Calu3 (cell line): Measurements from ENCODE around the gene SPPL2C. TPM values are rescaled to one million over a fixed set of nuclear protein-coding genes. Genes with fewer than 3 reads are reported as not detected.

ENCODE experiments used
- BruUV-seq: library from RNA; stranded (reverse); fragments of 400-500 nt; replicated peaks from 2 replicates; lab custom pipeline; 2021; lab: Mats Ljungman, UMichigan
- CTCF ChIA-PET: fragments of 300-600 bp; sonication (Branson Sonifier 250); formaldehyde crosslinking; loops from one replicate; lab custom pipeline; 2022; ENCODE audit warnings: antibody characterized with exemption; lab: Charles Lee
- DNase-seq: peaks from one replicate; pipeline ENCODE4 v3.0.0; 2022
- H3K27ac Mint-ChIP-seq: one replicate; pipeline ENCODE4 v1.8.0; 2022; ENCODE audit warnings: mixed read lengths; ENCODE audit not compliant: unreplicated experiment
- H3K27me3 Mint-ChIP-seq: one replicate; pipeline ENCODE4 v1.8.0; 2022; ENCODE audit warnings: mixed read lengths; ENCODE audit not compliant: unreplicated experiment
- H3K36me3 Mint-ChIP-seq: one replicate; pipeline ENCODE4 v1.8.0; 2022; ENCODE audit warnings: mild to moderate bottlenecking, moderate library complexity, mixed read lengths; ENCODE audit not compliant: insufficient read depth, unreplicated experiment
- H3K4me1 Mint-ChIP-seq: one replicate; pipeline ENCODE4 v1.8.0; 2022; ENCODE audit warnings: mild to moderate bottlenecking, low read depth, mixed read lengths; ENCODE audit not compliant: unreplicated experiment
- H3K4me3 Mint-ChIP-seq: one replicate; pipeline ENCODE4 v1.8.0; 2022; ENCODE audit warnings: mild to moderate bottlenecking, low read depth, moderate library complexity, mixed read lengths; ENCODE audit not compliant: unreplicated experiment
- H3K9me3 Mint-ChIP-seq: one replicate; pipeline ENCODE4 v1.8.0; 2022; ENCODE audit warnings: low read depth, mixed read lengths; ENCODE audit not compliant: unreplicated experiment
- CTCF ChIP-seq: fragments of 200-600 bp; IDR thresholded peaks from one replicate; pipeline ENCODE4 v1.8.0; 2022; ENCODE audit warnings: antibody characterized with exemption; ENCODE audit not compliant: unreplicated experiment
- intact Hi-C: fragments of 100-400 bp; cut with micrococcal nuclease; formaldehyde crosslinking; loops from one replicate; pipeline ENCODE4 v1.10.0; 2022; ENCODE audit not compliant: unreplicated experiment
- total RNA-seq: library from RNA; stranded (reverse); gene quantifications from 2 replicates; pipeline ENCODE4 v1.2.3, GENCODE V29; 2022

The SPPL2C gene
- total RNA-seq, 1 experiment from 2014 or later, result not detected

- peaks cover 3% of the 10 kb centered on the region for H3K9me3 Mint-ChIP-seq
- no peak for DNase-seq
- no peak overlapping the region for H3K27ac Mint-ChIP-seq
- no peak for TF ChIP-seq CTCF
- no TSS peak for BruUV-seq
- intact Hi-C loops, result no loop called here
- no peaks in the 10 kb centered on the region for H3K4me1 Mint-ChIP-seq
- H3K27me3 Mint-ChIP-seq, result peaks cover 95% of the 10 kb centered on the region
- no peak overlapping the region for H3K4me3 Mint-ChIP-seq
- H3K36me3 Mint-ChIP-seq, result no peaks in the 10 kb centered on the region
- CTCF ChIA-PET, result no interaction called here
Measured at GRCh38 chr17:45809499-45809898, 35.2 kb upstream of the SPPL2C start.

GRCh38 chr17:45812102-45812501 is 32.6 kb upstream of the SPPL2C start:
- DNase-seq, result no peak
- Mint-ChIP-seq H3K27me3 (peaks cover 95% of the 10 kb centered on the region), H3K4me1 (no peaks in the 10 kb centered on the region), H3K27ac (no peak overlapping the region), H3K4me3 (no peak overlapping the region), H3K36me3 (no peaks in the 10 kb centered on the region), H3K9me3 (peaks cover 3% of the 10 kb centered on the region)
- CTCF ChIA-PET, result interaction anchor here (0.9 to 1.2 kb wide), 2 partner anchors 28 to 172 kb away, joined by 4 to 6 read pairs; partner anchors contain the start of gene CRHR1
- no peak for TF ChIP-seq CTCF
- BruUV-seq, result no TSS peak
- intact Hi-C loops, result no loop called here

DNA sequence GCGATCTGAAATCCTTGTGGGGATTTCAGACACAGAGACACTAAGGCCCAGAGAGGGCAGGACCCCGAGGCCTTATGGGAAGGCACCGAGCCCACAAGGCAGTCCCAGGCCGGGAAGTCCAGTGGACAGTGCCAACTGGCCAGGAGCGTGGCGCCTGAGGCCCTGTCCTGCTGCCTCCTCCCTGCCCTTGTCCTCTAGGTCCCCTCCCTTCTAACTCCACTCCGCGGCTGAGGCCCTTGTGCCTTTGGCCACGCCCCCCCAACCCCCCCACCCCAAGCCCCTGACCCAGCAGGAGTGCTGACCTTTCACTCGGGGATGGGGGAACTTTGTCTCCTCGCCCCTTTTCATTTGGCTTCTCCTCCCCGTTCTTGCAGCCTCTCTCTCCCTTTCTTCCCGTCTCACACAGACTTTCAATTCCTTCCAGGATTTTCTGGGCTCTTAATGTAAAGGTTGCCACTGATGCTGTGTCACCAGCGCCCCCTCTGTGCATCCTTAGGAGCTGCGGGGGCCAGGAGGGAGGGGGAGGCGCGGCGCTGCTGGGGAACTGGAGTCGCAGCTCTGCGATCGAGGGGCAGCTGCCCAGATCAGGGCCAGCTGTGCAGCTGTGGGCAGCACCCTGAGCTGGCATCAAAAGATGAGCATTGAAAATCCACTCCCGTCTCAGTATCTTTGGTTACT is 31.5 kb upstream of the SPPL2C start:
- BruUV-seq, result no TSS peak
- H3K4me3 Mint-ChIP-seq, result no peak overlapping the region
- H3K27me3 Mint-ChIP-seq, result peaks cover 88% of the 10 kb centered on the region

More for the DNA sequence above, 31.5 kb upstream of the SPPL2C start:
- no peaks in the 10 kb centered on the region for H3K36me3 Mint-ChIP-seq
- peak; percentile 23 for TF ChIP-seq CTCF
- no peak for DNase-seq
- intact Hi-C loops, result no loop called here
- no peaks in the 10 kb centered on the region for H3K4me1 Mint-ChIP-seq
- peaks cover 3% of the 10 kb centered on the region for H3K9me3 Mint-ChIP-seq
- H3K27ac Mint-ChIP-seq, result no peak overlapping the region
- CTCF ChIA-PET, result interaction anchor here (0.9 to 1.3 kb wide), 2 partner anchors 29 to 173 kb away, joined by 4 to 6 read pairs (median 4); partner anchors contain the start of gene CRHR1
